ENCODE data around the gene ANKRD35.

ANKRD35 gene

DNA sequence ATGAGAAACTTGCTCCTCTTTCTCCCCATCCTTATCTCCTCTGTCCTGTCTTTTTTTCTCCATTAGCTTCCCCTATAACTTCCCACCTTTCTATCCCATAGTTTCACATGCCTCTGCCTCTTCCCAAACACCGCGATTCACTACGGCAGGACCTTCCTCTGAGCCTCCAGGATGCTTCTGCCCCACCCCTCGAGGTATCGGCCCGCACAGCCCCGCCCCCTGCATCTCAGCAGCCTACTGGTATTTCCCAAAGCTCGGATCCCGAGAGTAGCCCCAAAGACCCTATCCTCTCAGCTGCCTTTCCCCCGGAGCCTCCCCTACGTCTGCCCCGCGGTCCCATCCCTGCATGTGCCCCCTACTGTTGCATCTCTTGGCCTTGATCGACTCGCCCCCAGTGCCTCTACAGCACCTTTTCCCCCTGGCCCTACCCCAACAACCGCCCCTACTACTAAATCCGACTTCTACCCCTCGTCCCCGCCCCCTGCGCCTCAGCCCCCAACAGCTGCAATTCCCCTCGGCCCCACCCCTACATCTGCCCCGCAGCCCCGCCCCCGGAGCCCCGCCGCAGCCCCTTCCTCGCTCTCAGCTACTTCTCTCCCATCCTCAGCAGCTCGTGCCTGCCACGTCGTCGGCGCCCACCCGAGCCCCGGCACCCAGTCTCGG is 27.3 kb downstream of the ANKRD35 start:
- no peaks in the 10 kb centered on the region for H3K9me3 ChIP-seq (ENCODE audit: control extremely low read depth in 1 of 5, control insufficient read depth in 4 of 5, insufficient read depth in 2 of 5, low read depth in 1 of 5, low read length in 4 of 5)
- H3K27ac ChIP-seq (ENCODE audit: insufficient read depth in 1 of 2, low read depth in 1 of 2, low read length in 2 of 2, poor library complexity in 1 of 2, severe bottlenecking in 2 of 2), result peak overlapping the region in 1 of 2 experiments; percentile 54
- ChIA-PET CTCF (interaction anchor here (0.8 to 10.4 kb wide), 14 partner anchors 11 to 158 kb away, joined by 3 to 157 read pairs (median 4); partner anchors contain the start of genes ITGA10 and NUDT17), POLR2A (interaction anchor here (0.6 to 2.6 kb wide), 7 partner anchors 9 to 106 kb away, joined by 3 to 12 read pairs (median 5); partner anchors contain the start of genes ANKRD34A, NUDT17, PEX11B and POLR3GL)
- H3K4me1 ChIP-seq (ENCODE audit: control extremely low read depth in 1 of 4, control insufficient read depth in 4 of 4, insufficient read depth in 4 of 4, low read length in 3 of 4), result peaks cover 0 to 17% (median 15%) of the 10 kb centered on the region in 4 experiments
- H3K4me3 ChIP-seq (ENCODE audit: control insufficient read depth in 1 of 7, extremely low read depth in 1 of 7, insufficient read depth in 4 of 7, low read depth in 2 of 7, low read length in 6 of 7), result peak overlapping the region; percentile 88 to 97 (median 92)
- peak; percentile 29 to 92 (median 86) for DNase-seq
- no peaks in the 10 kb centered on the region for H3K27me3 ChIP-seq (replicated peaks in 2 of 5; ENCODE audit: control insufficient read depth in 4 of 5, insufficient read depth in 5 of 5, low read length in 4 of 5)
- peaks cover 7 to 31% (median 23%) of the 10 kb centered on the region in 4 experiments for H3K36me3 ChIP-seq (ENCODE audit: control insufficient read depth in 4 of 4, insufficient read depth in 4 of 4, low read length in 3 of 4)
- 0% methylated on average over 22 of the region's 35 CpGs for WGBS (ENCODE audit: insufficient coverage)

DNA sequence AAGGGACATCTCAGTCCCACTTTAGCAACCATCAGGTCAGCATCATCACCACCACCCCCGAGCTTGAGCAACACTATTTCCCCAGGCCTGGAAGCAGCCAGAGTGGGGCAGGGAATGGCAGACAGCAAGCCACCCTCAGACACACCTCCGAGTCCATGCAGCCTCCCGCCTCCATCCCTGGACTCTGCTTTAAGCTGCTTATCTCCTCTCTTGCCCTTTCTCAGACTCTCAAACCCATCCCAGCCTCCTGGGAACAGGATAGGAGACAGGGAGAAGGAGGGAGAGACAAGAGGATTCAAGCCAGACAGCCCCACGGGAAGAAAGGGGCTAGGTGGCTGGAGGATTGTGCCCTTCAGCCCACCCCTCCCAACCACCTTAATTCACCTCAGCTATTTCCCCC is 28.5 kb downstream of the ANKRD35 start:
- CTCF ChIA-PET, result interaction anchor here (0.6 to 10.4 kb wide), 6 partner anchors 10 to 159 kb away, joined by 3 to 157 read pairs (median 26); partner anchors contain the start of genes ITGA10 and NUDT17
- no peak for DNase-seq
- Histone ChIP-seq H3K4me1 (ENCODE audit: control extremely low read depth in 1 of 4, control insufficient read depth in 4 of 4, insufficient read depth in 4 of 4, low read length in 3 of 4) (peaks cover 0 to 17% (median 15%) of the 10 kb centered on the region in 4 experiments), H3K9me3 (ENCODE audit: control extremely low read depth in 1 of 5, control insufficient read depth in 4 of 5, insufficient read depth in 2 of 5, low read depth in 1 of 5, low read length in 4 of 5) (no peaks in the 10 kb centered on the region), H3K4me3 (ENCODE audit: control insufficient read depth in 1 of 7, extremely low read depth in 1 of 7, insufficient read depth in 4 of 7, low read depth in 2 of 7, low read length in 6 of 7) (no peak overlapping the region), H3K27me3 (replicated peaks in 2 of 5; ENCODE audit: control insufficient read depth in 4 of 5, insufficient read depth in 5 of 5, low read length in 4 of 5) (no peaks in the 10 kb centered on the region), H3K36me3 (ENCODE audit: control insufficient read depth in 4 of 4, insufficient read depth in 4 of 4, low read length in 3 of 4) (peaks cover 9 to 39% (median 26%) of the 10 kb centered on the region in 4 experiments), H3K27ac (ENCODE audit: insufficient read depth in 1 of 2, low read depth in 1 of 2, low read length in 2 of 2, poor library complexity in 1 of 2, severe bottlenecking in 2 of 2) (no peak overlapping the region)
- 88% methylated on average over 1 of the region's 4 CpGs for WGBS (ENCODE audit: insufficient coverage)
- POLR2A ChIA-PET, result interaction anchor here (2.2 kb wide), 1 partner anchor 11 kb away, joined by 12 read pairs; the partner anchor contains the start of gene NUDT17

DNA sequence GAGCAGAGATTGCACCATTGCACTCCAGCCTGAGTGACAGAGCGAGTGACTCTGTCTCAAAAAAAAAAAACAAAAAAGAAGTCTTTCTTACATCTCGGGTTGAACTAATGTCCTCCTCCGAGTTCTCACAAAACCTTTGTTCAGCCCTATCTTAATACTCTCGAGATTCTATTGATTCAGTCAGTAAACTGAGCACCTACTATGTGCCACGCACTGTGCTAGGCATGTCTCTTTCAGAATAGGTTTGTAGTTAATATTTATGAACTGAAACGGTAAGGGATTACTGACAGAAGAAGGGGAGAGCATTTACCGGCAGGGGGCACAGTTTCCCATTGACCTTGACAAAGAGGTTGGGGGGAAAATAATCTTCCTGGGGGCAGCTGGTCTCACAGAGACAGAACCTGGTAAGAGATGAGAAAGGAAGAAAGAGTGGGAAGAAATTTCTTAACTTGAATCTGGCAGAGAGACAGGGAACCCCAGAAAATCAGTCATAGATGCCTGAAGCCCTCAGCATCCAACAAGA is 30.2 kb downstream of the ANKRD35 start:
- WGBS (ENCODE audit: insufficient coverage), result 88% methylated on average over 5 of the region's 7 CpGs
- DNase-seq, result no peak
- no peaks in the 10 kb centered on the region for H3K27me3 ChIP-seq (replicated peaks in 2 of 5; ENCODE audit: control insufficient read depth in 4 of 5, insufficient read depth in 5 of 5, low read length in 4 of 5)
- H3K36me3 ChIP-seq (ENCODE audit: control insufficient read depth in 4 of 4, insufficient read depth in 4 of 4, low read length in 3 of 4), result peaks cover 12 to 54% (median 36%) of the 10 kb centered on the region in 4 experiments
- no peak overlapping the region for H3K4me3 ChIP-seq (ENCODE audit: control insufficient read depth in 1 of 7, extremely low read depth in 1 of 7, insufficient read depth in 4 of 7, low read depth in 2 of 7, low read length in 6 of 7)
- peaks cover 0 to 17% (median 15%) of the 10 kb centered on the region in 4 experiments for H3K4me1 ChIP-seq (ENCODE audit: control extremely low read depth in 1 of 4, control insufficient read depth in 4 of 4, insufficient read depth in 4 of 4, low read length in 3 of 4)
- no peaks in the 10 kb centered on the region for H3K9me3 ChIP-seq (ENCODE audit: control extremely low read depth in 1 of 5, control insufficient read depth in 4 of 5, insufficient read depth in 2 of 5, low read depth in 1 of 5, low read length in 4 of 5)
- no peak overlapping the region for H3K27ac ChIP-seq (ENCODE audit: insufficient read depth in 1 of 2, low read depth in 1 of 2, low read length in 2 of 2, poor library complexity in 1 of 2, severe bottlenecking in 2 of 2)
- ChIA-PET CTCF (interaction anchor here (0.8 to 10.4 kb wide), 4 partner anchors 8 to 135 kb away, joined by 3 to 157 read pairs (median 3); partner anchors contain the start of gene NUDT17), POLR2A (no interaction called here)

DNA sequence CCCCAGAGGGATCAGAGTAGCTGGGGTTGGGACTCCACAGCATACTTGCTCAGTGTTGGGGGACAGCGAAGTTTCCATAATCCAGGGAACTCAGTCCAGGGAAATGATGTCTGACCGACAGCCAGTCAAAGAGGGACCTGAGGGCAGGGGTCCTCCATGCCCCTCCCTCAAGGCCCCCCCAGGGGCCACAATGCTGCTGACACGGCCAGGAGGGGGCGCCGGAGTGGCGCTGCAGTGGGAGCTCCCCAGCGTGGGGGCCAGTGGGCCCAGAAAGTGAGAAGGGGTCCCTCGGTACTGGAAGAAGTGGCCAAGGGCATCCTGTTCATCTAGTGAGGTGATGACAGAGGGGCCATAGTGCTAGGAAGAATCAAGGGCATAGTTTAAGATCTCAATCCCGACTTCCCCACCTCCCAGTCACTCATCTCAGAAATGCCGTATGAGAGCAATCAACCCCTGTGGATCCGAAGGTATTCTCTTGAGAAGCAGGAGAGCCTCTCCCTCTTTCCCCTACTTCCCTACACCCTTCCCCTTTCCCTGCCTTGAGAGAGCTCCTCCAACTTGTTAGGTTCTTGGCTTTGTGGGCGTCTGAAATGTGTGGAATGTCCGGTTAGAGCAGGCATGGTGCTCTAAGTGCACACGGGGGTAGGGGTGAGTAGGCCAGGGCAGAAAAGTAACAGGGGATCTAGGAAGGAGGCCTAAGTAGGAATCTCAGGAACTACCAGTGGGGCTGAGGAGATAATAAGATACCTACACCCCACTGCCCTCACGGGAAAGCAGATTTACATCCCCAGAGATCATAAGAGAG is 36.1 kb downstream of the ANKRD35 start:
- POLR2A ChIA-PET, result interaction anchor here (1.9 kb wide), 1 partner anchor 9 kb away, joined by 12 read pairs; the partner anchor contains the start of gene PIAS3
- no peaks in the 10 kb centered on the region for H3K27me3 ChIP-seq (replicated peaks in 2 of 5; ENCODE audit: control insufficient read depth in 4 of 5, insufficient read depth in 5 of 5, low read length in 4 of 5)
- CTCF ChIA-PET, result interaction anchor here (0.9 to 10.3 kb wide), 13 partner anchors 10 to 170 kb away, joined by 3 to 157 read pairs (median 9); partner anchors contain the start of genes ITGA10 and PIAS3
- peaks cover 0 to 20% (median 16%) of the 10 kb centered on the region in 4 experiments for H3K4me1 ChIP-seq (ENCODE audit: control extremely low read depth in 1 of 4, control insufficient read depth in 4 of 4, insufficient read depth in 4 of 4, low read length in 3 of 4)
- no peak overlapping the region for H3K27ac ChIP-seq (ENCODE audit: insufficient read depth in 1 of 2, low read depth in 1 of 2, low read length in 2 of 2, poor library complexity in 1 of 2, severe bottlenecking in 2 of 2)
- H3K9me3 ChIP-seq (ENCODE audit: control extremely low read depth in 1 of 5, control insufficient read depth in 4 of 5, insufficient read depth in 2 of 5, low read depth in 1 of 5, low read length in 4 of 5), result no peaks in the 10 kb centered on the region
- no peak overlapping the region for H3K4me3 ChIP-seq (ENCODE audit: control insufficient read depth in 1 of 7, extremely low read depth in 1 of 7, insufficient read depth in 4 of 7, low read depth in 2 of 7, low read length in 6 of 7)
- 97% methylated on average over 9 of the region's 15 CpGs for WGBS (ENCODE audit: insufficient coverage)
- peak in 2 of 3 donors; percentile 14 to 22 for DNase-seq
- H3K36me3 ChIP-seq (ENCODE audit: control insufficient read depth in 4 of 4, insufficient read depth in 4 of 4, low read length in 3 of 4), result peaks cover 8 to 68% (median 43%) of the 10 kb centered on the region in 4 experiments

DNA sequence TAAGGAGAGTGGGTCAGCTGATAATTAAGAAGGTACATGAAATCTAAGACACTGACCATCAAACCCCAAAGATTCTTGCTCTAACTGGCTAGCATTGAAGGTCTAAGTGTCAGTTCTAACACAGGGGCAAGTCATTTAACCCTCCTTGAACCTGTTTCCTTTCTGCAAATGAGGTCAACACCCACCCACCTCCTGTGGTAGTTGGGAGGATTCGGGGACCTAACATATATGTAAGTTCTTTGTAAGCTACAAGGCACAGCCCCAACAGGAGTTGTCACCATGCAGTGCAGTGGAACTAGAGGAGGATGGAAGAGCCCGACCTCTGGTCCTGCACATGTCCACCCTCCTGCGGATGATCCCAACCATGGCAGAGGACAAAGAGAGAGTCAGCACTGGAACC is 37.8 kb downstream of the ANKRD35 start:
- POLR2A ChIA-PET, result interaction anchor here (0.6 kb wide), 1 partner anchor 23 kb away, joined by 3 read pairs; no protein-coding TSS in a partner anchor
- no peak overlapping the region for H3K27ac ChIP-seq (ENCODE audit: insufficient read depth in 1 of 2, low read depth in 1 of 2, low read length in 2 of 2, poor library complexity in 1 of 2, severe bottlenecking in 2 of 2)
- peaks cover 0 to 24% (median 17%) of the 10 kb centered on the region in 4 experiments for H3K4me1 ChIP-seq (ENCODE audit: control extremely low read depth in 1 of 4, control insufficient read depth in 4 of 4, insufficient read depth in 4 of 4, low read length in 3 of 4)
- no peaks in the 10 kb centered on the region for H3K27me3 ChIP-seq (replicated peaks in 2 of 5; ENCODE audit: control insufficient read depth in 4 of 5, insufficient read depth in 5 of 5, low read length in 4 of 5)
- 94% methylated on average over 3 of the region's 3 CpGs for WGBS (ENCODE audit: insufficient coverage)
- no peak for DNase-seq
- H3K9me3 ChIP-seq (ENCODE audit: control extremely low read depth in 1 of 5, control insufficient read depth in 4 of 5, insufficient read depth in 2 of 5, low read depth in 1 of 5, low read length in 4 of 5), result no peaks in the 10 kb centered on the region
- peaks cover 10 to 56% (median 39%) of the 10 kb centered on the region in 4 experiments for H3K36me3 ChIP-seq (ENCODE audit: control insufficient read depth in 4 of 4, insufficient read depth in 4 of 4, low read length in 3 of 4)
- CTCF ChIA-PET, result interaction anchor here (1.2 to 10.3 kb wide), 16 partner anchors 12 to 170 kb away, joined by 3 to 157 read pairs (median 10); partner anchors contain the start of genes ITGA10, PEX11B, PIAS3 and TXNIP
- H3K4me3 ChIP-seq (ENCODE audit: control insufficient read depth in 1 of 7, extremely low read depth in 1 of 7, insufficient read depth in 4 of 7, low read depth in 2 of 7, low read length in 6 of 7), result no peak overlapping the region

DNA sequence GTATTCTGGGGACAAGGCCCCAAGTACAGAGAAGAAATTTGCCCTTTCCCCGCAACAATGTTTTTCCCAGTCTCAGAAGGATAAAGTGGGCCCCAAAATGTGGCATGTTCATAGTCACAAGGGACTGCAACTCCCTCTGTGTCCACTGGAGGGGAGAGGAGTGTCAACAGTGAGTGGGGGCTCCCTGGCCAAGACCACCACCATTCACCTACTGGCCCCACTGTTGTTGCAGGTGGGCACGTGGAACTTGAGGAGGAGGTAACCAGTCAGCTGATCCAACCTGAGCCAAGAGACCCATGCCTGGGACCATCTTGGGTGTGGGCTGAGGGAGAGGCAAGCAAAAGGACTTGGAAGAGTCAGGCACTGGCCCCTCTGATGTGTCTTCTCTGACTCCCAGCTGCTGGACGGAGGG is 39.5 kb downstream of the ANKRD35 start:
- Histone ChIP-seq H3K4me3 (ENCODE audit: control insufficient read depth in 1 of 7, extremely low read depth in 1 of 7, insufficient read depth in 4 of 7, low read depth in 2 of 7, low read length in 6 of 7) (peak overlapping the region; percentile 75 to 90 (median 81)), H3K36me3 (ENCODE audit: control insufficient read depth in 4 of 4, insufficient read depth in 4 of 4, low read length in 3 of 4) (peaks cover 17 to 59% (median 44%) of the 10 kb centered on the region in 4 experiments), H3K27ac (ENCODE audit: insufficient read depth in 1 of 2, low read depth in 1 of 2, low read length in 2 of 2, poor library complexity in 1 of 2, severe bottlenecking in 2 of 2) (peak overlapping the region; percentile 27 to 74), H3K4me1 (ENCODE audit: control extremely low read depth in 1 of 4, control insufficient read depth in 4 of 4, insufficient read depth in 4 of 4, low read length in 3 of 4) (peaks cover 0 to 24% (median 17%) of the 10 kb centered on the region in 4 experiments), H3K27me3 (replicated peaks in 2 of 5; ENCODE audit: control insufficient read depth in 4 of 5, insufficient read depth in 5 of 5, low read length in 4 of 5) (no peaks in the 10 kb centered on the region), H3K9me3 (ENCODE audit: control extremely low read depth in 1 of 5, control insufficient read depth in 4 of 5, insufficient read depth in 2 of 5, low read depth in 1 of 5, low read length in 4 of 5) (no peaks in the 10 kb centered on the region)
- peak; percentile 54 to 72 (median 67) for DNase-seq
- CTCF ChIA-PET, result interaction anchor here (0.8 to 10.3 kb wide), 26 partner anchors 8 to 186 kb away, joined by 3 to 157 read pairs (median 11); partner anchors contain the start of genes ANKRD35, HJV, ITGA10 and PEX11B
- POLR2A ChIA-PET, result interaction anchor here (1.6 to 2.8 kb wide), 2 partner anchors 12 to 72 kb away, joined by 5 to 12 read pairs; partner anchors contain the start of genes PEX11B and PIAS3
- WGBS (ENCODE audit: insufficient coverage), result 32% methylated on average over 3 of the region's 3 CpGs
